Measurements from ENCODE around the gene GRK5.

The GRK5 gene

GRCh38 chr10:119342335-119342734 lies 135.0 kb downstream of the GRK5 start:
- no peak for DNase-seq (ENCODE audit: low spot score)

GRCh38 chr10:119343011-119343601 lies 135.7 kb downstream of the GRK5 start:
- DNase-seq (ENCODE audit: low spot score) = no peak

- no peak for DNase-seq (ENCODE audit: low spot score)
These were observed 137.0 kb downstream of the GRK5 start for GRCh38 chr10:119344381-119344780.

- peak; percentile 49 for DNase-seq (ENCODE audit: low spot score)
These were observed 138.9 kb downstream of the GRK5 start for GRCh38 chr10:119346095-119346832.

GRCh38 chr10:119347181-119347974 lies 140.0 kb downstream of the GRK5 start:
- no peak for DNase-seq (ENCODE audit: low spot score)

- no peak for DNase-seq (ENCODE audit: low spot score)
These were observed 140.7 kb downstream of the GRK5 start for GRCh38 chr10:119348106-119348505.

- no peak for DNase-seq (ENCODE audit: low spot score)
These were observed 141.3 kb downstream of the GRK5 start for GRCh38 chr10:119348516-119349240.

- no peak for DNase-seq (ENCODE audit: low spot score)
These were observed 142.0 kb downstream of the GRK5 start for GRCh38 chr10:119349341-119349740.

GRCh38 chr10:119349937-119350501 lies 142.6 kb downstream of the GRK5 start:
- no peak for DNase-seq (ENCODE audit: low spot score)

- DNase-seq (ENCODE audit: low spot score) = no peak
These were observed 143.2 kb downstream of the GRK5 start for GRCh38 chr10:119350502-119351097.

- DNase-seq (ENCODE audit: low spot score) = no peak
These were observed 143.8 kb downstream of the GRK5 start for GRCh38 chr10:119351189-119351588.

- no peak for DNase-seq (ENCODE audit: low spot score)
These were observed 144.7 kb downstream of the GRK5 start for GRCh38 chr10:119352042-119352441.

GRCh38 chr10:119352807-119353206 lies 145.4 kb downstream of the GRK5 start:
- no peak for DNase-seq (ENCODE audit: low spot score)

GRCh38 chr10:119353421-119353820 lies 146.1 kb downstream of the GRK5 start:
- no peak for DNase-seq (ENCODE audit: low spot score)

GRCh38 chr10:119355930-119356329 lies 148.6 kb downstream of the GRK5 start:
- no peak for DNase-seq (ENCODE audit: low spot score)

GRCh38 chr10:119357412-119358151 lies 150.2 kb downstream of the GRK5 start:
- DNase-seq (ENCODE audit: low spot score) = no peak

- no peak for DNase-seq (ENCODE audit: low spot score)
These were observed 150.8 kb downstream of the GRK5 start for GRCh38 chr10:119358152-119358512.

- DNase-seq (ENCODE audit: low spot score) = no peak
These were observed 151.2 kb downstream of the GRK5 start for GRCh38 chr10:119358567-119358966.

GRCh38 chr10:119359025-119359424 lies 151.7 kb downstream of the GRK5 start:
- no peak for DNase-seq (ENCODE audit: low spot score)

GRCh38 chr10:119360181-119360921 lies 153.0 kb downstream of the GRK5 start:
- no peak for DNase-seq (ENCODE audit: low spot score)
